Astrocyte of the spinal cord (primary cell): ENCODE results near the gene HOXA3.

Experiments used
- DNase-seq: peaks from one replicate; pipeline ENCODE4 v3.0.0; 2011; ENCODE audit warnings: low read depth, low spot score
- H3K4me3 ChIP-seq: 2 replicates; pipeline ENCODE4 v1.5.1; 2011; ENCODE audit warnings: low read depth, mild to moderate bottlenecking, low read length, moderate library complexity
- in situ Hi-C: cut with HindIII; loops from 2 replicates; pipeline ENCODE4 v1.10.0; 2017; ENCODE audit warnings: low sequenced_read_pairs
- TF ChIP-seq, protein P1 (sequence below): IDR thresholded peaks from 2 replicates; pipeline ENCODE4 v1.5.1; 2012; ENCODE audit warnings: low read depth, mild to moderate bottlenecking, low read length, inconsistent platforms

Gene HOXA3

DNA sequence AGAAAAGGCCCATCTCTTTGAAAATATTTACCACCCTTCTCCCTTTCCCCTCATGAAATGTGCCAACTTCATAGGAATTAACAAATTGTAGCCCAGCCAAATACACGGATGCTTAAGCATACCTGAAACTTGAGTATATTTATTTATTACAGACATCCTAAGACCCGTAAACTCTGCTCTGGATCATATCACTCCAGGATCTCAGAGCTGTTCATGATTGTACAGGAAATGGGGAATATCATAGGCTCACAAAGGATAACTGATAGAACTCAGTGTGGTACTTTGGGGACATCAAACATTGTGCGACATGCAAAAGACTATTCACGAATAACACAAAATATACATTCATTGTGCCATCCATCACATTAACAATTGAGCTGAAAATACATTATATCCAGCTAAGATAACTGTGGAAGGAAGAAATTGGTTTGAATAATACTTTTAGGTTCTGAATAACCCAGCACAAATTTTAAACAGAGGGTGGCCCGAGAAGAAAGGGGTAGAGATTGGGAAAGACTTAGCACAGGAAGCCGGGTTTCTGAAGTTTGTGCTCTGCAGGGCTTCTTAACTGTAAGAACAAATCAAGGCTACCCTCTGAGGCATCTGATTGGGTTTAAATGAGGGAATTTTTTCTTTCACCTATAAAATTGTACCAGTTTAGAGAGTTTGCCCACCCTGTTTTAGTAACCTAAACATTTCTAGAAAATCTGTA lies 59.0 kb downstream of the HOXA3 start:
- TF ChIP-seq, protein P1, sequence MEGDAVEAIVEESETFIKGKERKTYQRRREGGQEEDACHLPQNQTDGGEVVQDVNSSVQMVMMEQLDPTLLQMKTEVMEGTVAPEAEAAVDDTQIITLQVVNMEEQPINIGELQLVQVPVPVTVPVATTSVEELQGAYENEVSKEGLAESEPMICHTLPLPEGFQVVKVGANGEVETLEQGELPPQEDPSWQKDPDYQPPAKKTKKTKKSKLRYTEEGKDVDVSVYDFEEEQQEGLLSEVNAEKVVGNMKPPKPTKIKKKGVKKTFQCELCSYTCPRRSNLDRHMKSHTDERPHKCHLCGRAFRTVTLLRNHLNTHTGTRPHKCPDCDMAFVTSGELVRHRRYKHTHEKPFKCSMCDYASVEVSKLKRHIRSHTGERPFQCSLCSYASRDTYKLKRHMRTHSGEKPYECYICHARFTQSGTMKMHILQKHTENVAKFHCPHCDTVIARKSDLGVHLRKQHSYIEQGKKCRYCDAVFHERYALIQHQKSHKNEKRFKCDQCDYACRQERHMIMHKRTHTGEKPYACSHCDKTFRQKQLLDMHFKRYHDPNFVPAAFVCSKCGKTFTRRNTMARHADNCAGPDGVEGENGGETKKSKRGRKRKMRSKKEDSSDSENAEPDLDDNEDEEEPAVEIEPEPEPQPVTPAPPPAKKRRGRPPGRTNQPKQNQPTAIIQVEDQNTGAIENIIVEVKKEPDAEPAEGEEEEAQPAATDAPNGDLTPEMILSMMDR, result no peak
- H3K4me3 ChIP-seq, result no peak overlapping the region
- in situ Hi-C loops, result no loop called here
- DNase-seq, result no peak

DNA sequence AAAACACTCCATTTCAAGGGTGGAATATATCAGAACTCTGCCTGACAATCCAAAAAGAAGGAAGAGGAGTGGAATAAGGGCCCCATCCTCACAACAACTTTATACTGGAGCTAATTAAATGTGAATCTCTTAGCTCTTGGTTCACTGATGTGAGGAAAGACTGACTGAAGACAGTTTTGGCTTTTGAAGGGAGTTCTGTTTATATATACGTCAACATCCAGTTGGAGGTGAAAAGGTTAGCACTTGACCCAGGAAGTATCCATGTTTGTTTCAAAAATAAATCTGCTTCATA lies 59.6 kb downstream of the HOXA3 start:
- no peak for DNase-seq
- in situ Hi-C loops, result no loop called here
- no peak overlapping the region for H3K4me3 ChIP-seq
- TF ChIP-seq, protein P1, result no peak

DNA sequence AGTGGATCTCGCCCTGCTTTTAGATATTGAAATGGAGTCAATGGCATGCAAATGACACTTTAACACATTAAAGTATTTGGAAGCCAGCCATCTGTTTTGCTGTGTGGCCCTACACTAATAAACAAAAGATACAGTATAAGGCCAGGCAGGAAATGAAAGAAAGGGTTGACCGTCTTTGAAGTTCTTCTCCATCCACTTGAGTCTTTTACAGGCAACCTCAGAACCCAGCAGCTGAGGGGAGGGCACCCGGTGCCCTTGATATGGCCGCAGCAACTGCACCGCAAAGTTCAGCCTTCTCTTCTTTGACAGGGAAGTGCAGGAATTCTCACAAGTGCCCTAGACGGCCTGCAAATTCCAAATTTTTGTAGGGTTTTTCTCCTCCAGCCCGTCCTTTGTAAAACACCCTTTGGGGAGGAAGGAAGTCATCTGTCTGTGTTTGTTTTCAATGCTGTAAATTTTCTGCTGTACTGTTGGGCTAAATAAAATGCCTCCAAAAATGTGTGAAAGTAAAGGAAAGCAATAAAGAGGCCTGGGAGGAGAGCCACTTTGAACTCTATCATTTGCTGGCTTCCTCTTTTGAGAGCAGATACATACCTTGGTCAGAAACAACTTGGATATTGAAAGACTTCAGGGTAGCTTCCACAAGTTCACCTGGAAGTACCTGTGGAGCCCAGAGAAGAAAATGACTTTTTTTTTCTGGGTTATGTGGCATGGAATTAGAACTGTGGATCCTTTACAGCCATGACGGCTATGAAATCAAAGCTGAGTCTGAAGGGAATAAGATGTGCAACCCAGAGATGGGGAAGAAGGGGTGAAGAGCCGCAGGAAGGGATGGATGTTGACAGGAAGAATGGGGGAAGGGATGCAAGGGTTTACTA lies 60.2 kb downstream of the HOXA3 start:
- H3K4me3 ChIP-seq, result no peak overlapping the region
- TF ChIP-seq, protein P1, result no peak
- DNase-seq, result no peak
- in situ Hi-C loops, result no loop called here

DNA sequence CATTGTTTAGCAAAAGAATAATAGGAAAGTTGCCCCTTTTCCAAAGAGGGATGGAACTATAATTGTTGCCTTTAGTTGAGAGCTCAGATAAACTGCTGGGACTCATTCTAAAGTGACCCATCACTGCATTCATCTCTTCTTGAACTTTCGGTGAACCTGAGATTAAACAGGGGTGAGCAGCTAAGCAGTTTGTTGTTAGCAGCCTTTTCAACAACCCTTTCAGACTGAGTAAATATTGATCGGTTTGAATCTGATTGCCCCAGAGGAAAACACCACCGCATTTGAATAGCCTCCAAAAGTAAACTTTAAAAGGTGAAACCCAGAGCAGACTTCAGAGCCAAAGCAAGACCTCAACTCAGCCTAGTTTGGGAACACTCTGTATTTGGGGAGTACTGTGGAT lies 61.3 kb downstream of the HOXA3 start:
- no peak for DNase-seq
- in situ Hi-C loops, result no loop called here
- H3K4me3 ChIP-seq, result no peak overlapping the region
- TF ChIP-seq, protein P1, result no peak

DNA sequence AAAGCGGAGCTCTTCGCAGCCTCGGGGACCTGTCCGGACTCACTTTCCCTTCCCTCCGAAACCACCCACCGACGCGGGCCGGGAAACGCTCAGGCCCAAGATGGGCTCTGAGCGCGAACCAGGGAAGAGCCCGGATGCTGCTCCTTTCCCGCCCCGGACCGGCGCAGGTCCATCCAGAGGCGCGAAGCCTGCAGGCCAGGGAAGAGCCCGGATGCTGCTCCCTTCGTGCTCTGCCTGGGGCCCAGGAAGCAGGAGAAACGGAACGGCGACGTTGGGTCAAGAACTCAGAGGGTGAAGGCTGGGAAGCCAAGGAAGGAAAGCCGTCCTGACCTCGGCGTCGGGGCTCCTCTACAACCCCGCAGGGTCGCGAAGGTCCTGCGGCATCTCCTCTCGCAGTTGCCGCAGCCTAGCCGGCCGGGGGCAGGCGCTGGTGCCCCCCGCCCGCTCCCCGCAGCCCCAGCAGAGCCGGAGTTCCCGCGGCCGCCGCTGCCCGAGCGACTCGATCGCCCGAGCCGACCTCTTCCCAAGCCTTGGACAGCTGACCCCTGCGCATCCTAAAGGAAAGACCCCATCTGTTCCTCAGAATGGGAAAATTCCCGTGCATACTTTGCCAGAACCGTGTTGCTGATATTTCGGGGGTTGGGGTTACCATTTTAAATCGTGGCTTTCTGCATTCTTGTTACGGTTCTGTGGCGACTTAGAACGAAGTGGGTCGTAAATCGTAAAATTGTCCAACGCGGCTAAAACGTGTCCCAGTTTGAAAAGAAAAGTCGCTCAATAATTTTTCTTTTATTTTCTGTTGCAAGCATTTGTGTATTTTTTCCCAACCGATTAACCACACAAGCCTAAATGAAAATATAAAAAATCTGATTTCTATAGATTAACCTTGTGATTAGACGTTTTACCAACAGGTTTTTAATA lies 64.1 kb downstream of the HOXA3 start:
- DNase-seq, result no peak
- in situ Hi-C loops, result no loop called here
- TF ChIP-seq, protein P1, result no peak
- H3K4me3 ChIP-seq, result no peak overlapping the region

DNA sequence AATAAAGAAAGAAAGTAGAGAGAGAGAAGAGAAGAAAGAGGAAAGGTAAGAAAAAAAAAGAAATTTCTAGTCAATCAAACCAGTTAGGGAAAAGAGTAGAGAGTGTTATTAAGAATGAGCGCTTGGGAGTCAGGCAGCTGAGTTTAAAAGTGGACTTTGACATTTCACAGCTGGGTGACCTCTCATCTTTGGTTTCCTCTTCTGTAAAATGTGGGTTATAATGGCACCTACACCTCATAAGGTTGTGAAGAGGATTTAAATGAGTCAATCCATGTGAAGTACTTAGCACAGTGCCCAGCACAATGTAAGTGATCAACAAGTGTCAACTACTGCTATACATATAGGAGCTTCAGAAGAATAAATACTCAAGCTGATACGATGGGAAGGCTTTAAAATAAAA lies 68.7 kb downstream of the HOXA3 start:
- no peak for DNase-seq
- no peak overlapping the region for H3K4me3 ChIP-seq
- in situ Hi-C loops, result no loop called here
- TF ChIP-seq, protein P1, result no peak
